ENCODE measurements around the gene ZBTB16.

DNA sequence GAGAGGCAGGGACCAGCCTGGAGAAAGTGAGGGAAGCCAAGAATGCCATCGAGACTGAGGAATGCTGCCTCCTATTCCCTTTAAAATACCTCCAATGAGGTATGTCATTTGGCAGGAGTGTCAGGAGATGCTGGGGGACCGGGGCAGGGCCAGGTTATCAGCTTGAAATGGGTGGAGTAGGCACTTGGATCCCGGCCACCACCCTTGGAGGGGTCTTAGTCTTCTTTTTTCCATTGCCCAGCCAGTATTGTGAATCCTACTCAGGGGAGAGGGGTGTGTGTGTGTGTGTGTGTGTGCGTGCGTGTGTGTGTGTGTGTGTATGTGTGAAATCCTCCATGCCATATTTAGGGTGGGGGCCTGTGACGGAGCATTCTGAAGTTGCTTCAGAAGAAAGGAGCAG lies 116.2 kb downstream of the ZBTB16 start:
- TF ChIP-seq POLR2A (IDR thresholded peaks at IDR 0.05; ENCODE audit: extremely low read depth, insufficient read length) (no peak), MYC (IDR thresholded peaks at IDR 0.05; ENCODE audit: low read depth, low read length) (no peak)
- TF ChIP-seq, protein P1, sequence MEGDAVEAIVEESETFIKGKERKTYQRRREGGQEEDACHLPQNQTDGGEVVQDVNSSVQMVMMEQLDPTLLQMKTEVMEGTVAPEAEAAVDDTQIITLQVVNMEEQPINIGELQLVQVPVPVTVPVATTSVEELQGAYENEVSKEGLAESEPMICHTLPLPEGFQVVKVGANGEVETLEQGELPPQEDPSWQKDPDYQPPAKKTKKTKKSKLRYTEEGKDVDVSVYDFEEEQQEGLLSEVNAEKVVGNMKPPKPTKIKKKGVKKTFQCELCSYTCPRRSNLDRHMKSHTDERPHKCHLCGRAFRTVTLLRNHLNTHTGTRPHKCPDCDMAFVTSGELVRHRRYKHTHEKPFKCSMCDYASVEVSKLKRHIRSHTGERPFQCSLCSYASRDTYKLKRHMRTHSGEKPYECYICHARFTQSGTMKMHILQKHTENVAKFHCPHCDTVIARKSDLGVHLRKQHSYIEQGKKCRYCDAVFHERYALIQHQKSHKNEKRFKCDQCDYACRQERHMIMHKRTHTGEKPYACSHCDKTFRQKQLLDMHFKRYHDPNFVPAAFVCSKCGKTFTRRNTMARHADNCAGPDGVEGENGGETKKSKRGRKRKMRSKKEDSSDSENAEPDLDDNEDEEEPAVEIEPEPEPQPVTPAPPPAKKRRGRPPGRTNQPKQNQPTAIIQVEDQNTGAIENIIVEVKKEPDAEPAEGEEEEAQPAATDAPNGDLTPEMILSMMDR (IDR thresholded peaks at IDR 0.05; ENCODE audit: low read depth, low read length), result no peak

All from NB4 (cell line).